Subcutaneous preadipocyte (primary cell): ENCODE results near the gene DCDC1. TPM values are rescaled to one million over a fixed set of nuclear protein-coding genes. Genes with fewer than 3 reads are reported as not detected.

Experiments used
- total RNA-seq: library from RNA; depleted of rRNA; stranded (reverse); fragments of >200 nt; gene quantifications from 2 replicates; pipeline ENCODE4 v1.2.3, GENCODE V29; 2012

The DCDC1 gene, protein sequence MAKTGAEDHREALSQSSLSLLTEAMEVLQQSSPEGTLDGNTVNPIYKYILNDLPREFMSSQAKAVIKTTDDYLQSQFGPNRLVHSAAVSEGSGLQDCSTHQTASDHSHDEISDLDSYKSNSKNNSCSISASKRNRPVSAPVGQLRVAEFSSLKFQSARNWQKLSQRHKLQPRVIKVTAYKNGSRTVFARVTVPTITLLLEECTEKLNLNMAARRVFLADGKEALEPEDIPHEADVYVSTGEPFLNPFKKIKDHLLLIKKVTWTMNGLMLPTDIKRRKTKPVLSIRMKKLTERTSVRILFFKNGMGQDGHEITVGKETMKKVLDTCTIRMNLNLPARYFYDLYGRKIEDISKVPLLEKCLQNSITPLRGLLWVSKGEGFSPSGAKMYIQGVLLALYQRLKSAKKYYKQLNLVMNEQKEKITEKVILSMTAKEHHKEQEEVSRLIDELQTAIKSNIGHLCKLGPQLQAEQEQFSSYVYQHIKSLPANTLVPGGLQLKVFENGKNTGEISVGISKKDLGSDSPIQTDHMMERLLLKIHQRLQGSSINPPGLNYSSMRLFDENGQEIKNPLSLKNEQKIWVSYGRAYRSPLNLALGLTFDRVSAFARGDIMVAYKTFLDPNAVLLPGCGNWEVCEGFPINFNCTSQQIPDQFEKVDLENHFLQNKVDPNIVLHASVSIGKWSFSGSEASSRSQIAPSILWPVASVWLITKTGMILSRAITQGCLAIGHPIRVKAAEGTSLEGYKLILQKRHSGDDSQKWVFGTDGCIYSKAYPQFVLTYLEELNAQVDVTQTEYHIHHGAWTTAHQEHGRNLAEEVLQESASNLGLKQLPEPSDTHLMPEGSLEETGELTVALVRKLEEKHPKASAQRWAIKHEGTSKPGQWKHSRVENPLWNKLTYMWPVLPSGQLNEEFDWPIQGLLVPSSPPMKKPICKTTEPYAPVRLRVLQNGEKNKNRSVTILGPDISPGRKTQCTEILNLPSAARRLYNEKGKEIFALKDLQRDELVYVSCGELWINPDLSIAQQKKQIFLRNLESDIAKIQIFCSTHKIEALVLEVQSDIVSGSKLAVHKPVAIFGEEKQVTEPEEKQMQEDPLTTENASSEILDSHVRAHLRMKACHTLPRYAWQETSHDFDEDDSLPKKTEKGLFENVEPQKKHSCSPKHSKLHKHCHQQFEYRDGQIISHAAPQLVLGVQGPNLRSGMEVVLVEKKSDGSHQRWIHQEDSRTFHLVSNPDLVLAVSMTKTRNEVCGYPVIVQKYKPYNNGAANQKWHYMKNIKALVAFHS (N-terminal part only)
- under 0.01 and 0.20 TPM in 2 replicates for total RNA-seq

DNA sequence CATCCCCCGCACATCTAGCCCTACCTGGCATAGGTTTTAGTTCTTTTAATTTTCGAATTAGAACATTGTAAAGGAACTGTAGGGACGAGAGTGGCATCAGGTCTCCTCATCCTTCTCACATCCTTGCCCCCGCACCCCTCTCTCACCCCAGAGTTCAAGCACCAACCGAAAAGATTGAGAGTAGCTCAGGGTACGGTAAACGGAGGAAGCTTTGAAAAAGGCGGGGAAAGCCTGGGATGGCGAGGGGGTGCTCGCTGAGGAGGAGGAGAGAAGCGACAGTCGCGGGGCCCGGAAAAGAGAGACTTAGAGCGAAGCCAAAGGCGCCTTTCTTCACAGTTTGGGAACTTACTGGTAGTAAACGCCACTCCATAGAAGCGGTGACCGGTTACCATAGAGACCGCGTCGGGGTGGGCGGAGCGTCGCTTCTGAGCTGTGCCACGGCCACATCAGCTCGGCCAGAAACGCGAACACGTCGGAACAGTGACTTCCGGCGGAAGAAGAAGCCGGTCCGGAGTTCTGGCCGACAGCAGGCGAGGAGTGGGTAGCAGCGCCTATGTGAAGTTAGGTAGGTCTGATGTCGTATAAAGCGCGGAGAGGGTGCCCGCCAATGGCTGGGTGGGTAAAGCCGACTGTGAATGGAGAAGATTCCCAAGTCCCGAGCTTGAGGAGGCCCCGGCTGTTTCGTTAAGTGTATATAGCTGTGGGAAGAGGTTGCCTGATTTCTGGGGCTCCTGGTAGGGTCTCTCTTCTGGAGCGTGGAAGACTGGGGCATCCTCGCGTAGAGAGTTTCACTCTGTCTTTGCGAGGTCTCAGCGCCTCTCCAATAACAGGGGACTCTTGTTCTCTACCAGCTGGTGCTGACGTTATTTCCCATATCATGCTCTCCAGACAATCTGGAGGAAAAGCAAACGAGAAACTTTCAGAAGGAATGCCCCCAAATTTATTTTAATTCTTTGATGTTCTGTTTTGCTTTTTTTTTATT lies at the start of gene DCDC1, which contains the start of gene DNAJC24:
TSS of gene DCDC1 (minus strand) at position 392 of the 982 bp plus-strand sequence. CDS start 41,459 bp downstream, outside the sequence.
TSS of gene DNAJC24 (plus strand) at position 513 of the 982 bp plus-strand sequence. CDS start 889 bp downstream, outside the sequence.

Other genes with a start within 250 kb of the DCDC1 start
- gene DNAJC24, start 121 bp upstream of the DCDC1 start, total RNA-seq: 14.0 and 18.2 TPM in 2 replicates
- 4.4 and 8.8 TPM in 2 replicates for gene IMMP1L, start 139.9 kb upstream of the DCDC1 start, total RNA-seq
- gene ELP4, start 140.0 kb upstream of the DCDC1 start, total RNA-seq: 17.3 and 21.1 TPM in 2 replicates